ENCODE results near the gene TSEN34. TPM values are rescaled to one million over a fixed set of nuclear protein-coding genes. Genes with fewer than 3 reads are reported as not detected.

The TSEN34 gene
- polyA plus RNA-seq, 1 of the 3 experiments (the other 2 are of a cell fraction): 82.1 TPM

- WGBS (ENCODE audit: low lambda C conversion rate): 93% methylated on average over 23 of the region's 27 CpGs
- Histone ChIP-seq H3K27me3 (ENCODE audit: insufficient read depth) (no peaks in the 10 kb centered on the region), H3K9me3 (no peaks in the 10 kb centered on the region), H3K9me2 (no peaks in the 10 kb centered on the region), H3K27ac (ENCODE audit: low read depth in 2 of 2, low read length in 1 of 2) (no peak overlapping the region), H3K4me2 (no peak overlapping the region; the same call in 1 of the 2 replicates), H3K4me3 (ENCODE audit: low read depth in 2 of 2, low read length in 1 of 2) (no peak overlapping the region), H3K9ac (no peak overlapping the region), H3K4me1 (ENCODE audit: control insufficient read depth in 1 of 2, insufficient read depth in 2 of 2, low read depth in 1 of 2, low read length in 1 of 2) (peaks cover 53 to 64% of the 10 kb centered on the region in 2 experiments), H2AFZ (ENCODE audit: low read depth) (no peak overlapping the region), H3K79me2 (ENCODE audit: insufficient read depth) (peaks cover 74% of the 10 kb centered on the region), H3F3A (replicated peaks; ENCODE audit: insufficient read depth) (peaks cover 76% of the 10 kb centered on the region), H4K20me1 (ENCODE audit: insufficient read depth) (peaks cover 100% of the 10 kb centered on the region), H3K36me3 (replicated peaks in 1 of 2; ENCODE audit: control insufficient read depth in 1 of 2, insufficient read depth in 2 of 2, low read length in 1 of 2) (peaks cover 64 to 70% of the 10 kb centered on the region in 2 experiments)
- DNase-seq: no peak
- TF ChIP-seq USF2 (IDR thresholded peaks at IDR 0.05; ENCODE audit: borderline replicate concordance, low read depth, low read length) (no peak), EZH2phosphoT487 (IDR thresholded peaks at IDR 0.05; ENCODE audit: borderline replicate concordance, low read depth) (no peak), IRF3 (IDR thresholded peaks at IDR 0.05; ENCODE audit: low read depth, low read length) (no peak), USF1 (IDR thresholded peaks at IDR 0.05; ENCODE audit: borderline replicate concordance, low read depth) (no peak), MAX (IDR thresholded peaks at IDR 0.05; ENCODE audit: low read depth) (no peak), FOXJ3 (CRISPR knock-in tag; IDR thresholded peaks at IDR 0.05) (no peak), EP300 (IDR thresholded peaks at IDR 0.05; ENCODE audit: borderline replicate concordance in 1 of 2, low read depth in 1 of 2, low read length in 1 of 2) (no peak), CHD2 (IDR thresholded peaks at IDR 0.05; ENCODE audit: low read length, partially characterized antibody) (no peak), YY1 (IDR thresholded peaks at IDR 0.05; ENCODE audit: low read depth) (no peak), FOSL2 (IDR thresholded peaks at IDR 0.05; ENCODE audit: borderline replicate concordance, low read depth) (no peak), POLR2AphosphoS5 (IDR thresholded peaks at IDR 0.05; ENCODE audit: low read depth, low read length) (no peak), TCF12 (IDR thresholded peaks at IDR 0.05) (no peak), PBX3 (IDR thresholded peaks at IDR 0.05) (no peak), RFX5 (IDR thresholded peaks at IDR 0.05; ENCODE audit: low read length) (no peak), RCOR1 (IDR thresholded peaks at IDR 0.05; ENCODE audit: low read length) (no peak), REST (IDR thresholded peaks at IDR 0.05; ENCODE audit: low read depth, low read length) (no peak), GATA2 (CRISPR knock-in tag; IDR thresholded peaks at IDR 0.05) (no peak), JUND (IDR thresholded peaks at IDR 0.05) (no peak), MEF2A (IDR thresholded peaks at IDR 0.05; ENCODE audit: borderline replicate concordance, low read depth) (no peak)
- POLR2A ChIA-PET: no interaction called here
- CTCF ChIA-PET: no interaction called here
These were observed 15.1 kb downstream of the TSEN34 start for GRCh38 chr19:54206030-54206830.
